CD14-positive monocyte (primary cell): ENCODE measurements around the gene NDUFS6. TPM values are rescaled to one million over a fixed set of nuclear protein-coding genes. Genes with fewer than 3 reads are reported as not detected.

Experiments
- DNase-seq, 3 donors: peaks; one replicate each; pipeline ENCODE4 v3.0.0-alpha.2; 2011 to 2022
- H2AFZ ChIP-seq: 2 replicates; pipeline ENCODE4 v1.6.0; 2012; ENCODE audit warnings: mild to moderate bottlenecking, low read depth, low read length, inconsistent platforms; ENCODE audit not compliant: insufficient read depth, poor library complexity, severe bottlenecking
- H3K27ac ChIP-seq, 2 donors: 1 replicate in 1 of 2; 2 replicates in 1 of 2; pipeline ENCODE4 v1.5.1; 2012 to 2013; ENCODE audit warnings: low read length in 2 of 2, control low read depth in 1 of 2, inconsistent platforms in 1 of 2, low read depth in 1 of 2, mild to moderate bottlenecking in 1 of 2
- H3K27me3 ChIP-seq, 2 donors: one replicate each; pipeline versions ENCODE4 v1.6.0 to v1.6.1; 2011 to 2013; ENCODE audit warnings: low read length in 2 of 2; ENCODE audit not compliant: control insufficient read depth in 2 of 2, insufficient read depth in 2 of 2
- H3K36me3 ChIP-seq, 2 donors: replicated peaks in 1 of 2; 1 replicate in 1 of 2; 2 replicates in 1 of 2; pipeline versions ENCODE4 v1.5.1 to v1.6.1; 2012 to 2013; ENCODE audit warnings: low read length in 2 of 2, control low read depth in 1 of 2, inconsistent platforms in 1 of 2, mild to moderate bottlenecking in 1 of 2; ENCODE audit not compliant: insufficient read depth in 2 of 2, control insufficient read depth in 1 of 2
- H3K4me1 ChIP-seq, 2 donors: 1 replicate in 1 of 2; 2 replicates in 1 of 2; pipeline versions ENCODE4 v1.5.1 to v1.6.1; 2012 to 2013; ENCODE audit warnings: low read length in 2 of 2, control low read depth in 1 of 2, inconsistent platforms in 1 of 2, mild to moderate bottlenecking in 1 of 2, moderate library complexity in 1 of 2; ENCODE audit not compliant: insufficient read depth in 2 of 2, control insufficient read depth in 1 of 2
- H3K4me2 ChIP-seq: replicated peaks from 2 replicates; pipeline ENCODE3; 2012; ENCODE audit warnings: low read length, moderate library complexity, mild to moderate bottlenecking; ENCODE audit not compliant: poor library complexity, severe bottlenecking; ENCODE audit errors: extremely low read depth
- H3K4me3 ChIP-seq, 3 experiments: fragments of 200-600 bp in 1 of 3; sonication (generic) in 1 of 3; replicated peaks in 1 of 3; 1 replicate in 2 of 3; 2 replicates in 1 of 3; pipeline ENCODE4 v1.5.1; 2011 to 2013; ENCODE audit warnings: low read length in 3 of 3, mild to moderate bottlenecking in 3 of 3, control low read depth in 2 of 3, low read depth in 2 of 3, inconsistent platforms in 1 of 3, moderate library complexity in 1 of 3
- H3K79me2 ChIP-seq: 2 replicates; pipeline ENCODE4 v1.6.0; 2012; ENCODE audit warnings: mild to moderate bottlenecking, control low read depth, inconsistent platforms, low read length, moderate library complexity; ENCODE audit not compliant: insufficient read depth
- H3K9ac ChIP-seq: 2 replicates; pipeline ENCODE4 v1.6.0; 2017; ENCODE audit warnings: low read length, mild to moderate bottlenecking; ENCODE audit not compliant: insufficient read depth, poor library complexity, severe bottlenecking
- H3K9me3 ChIP-seq, 2 donors: replicated peaks in 1 of 2; 1 replicate in 1 of 2; 2 replicates in 1 of 2; pipeline versions ENCODE4 v1.5.1 to v1.6.1; 2012 to 2013; ENCODE audit warnings: low read length in 2 of 2, control low read depth in 1 of 2; ENCODE audit not compliant: control insufficient read depth in 1 of 2, insufficient read depth in 1 of 2
- H4K20me1 ChIP-seq: 2 replicates; pipeline ENCODE4 v1.6.0; 2012; ENCODE audit warnings: mild to moderate bottlenecking, low read length, control low read depth, moderate library complexity; ENCODE audit not compliant: insufficient read depth
- H3K27ac Mint-ChIP-seq, 7 donors: one replicate each; pipeline ENCODE4 v1.8.0; 2020; ENCODE audit warnings: mild to moderate bottlenecking in 7 of 7, mixed read lengths in 7 of 7, moderate library complexity in 6 of 7, inconsistent platforms in 2 of 7
- H3K27me3 Mint-ChIP-seq, 3 donors: one replicate each; pipeline ENCODE4 v1.8.0; 2021 to 2022; ENCODE audit warnings: low read depth in 3 of 3, mild to moderate bottlenecking in 3 of 3, mixed read lengths in 3 of 3, moderate library complexity in 3 of 3, inconsistent platforms in 1 of 3
- H3K36me3 Mint-ChIP-seq, 2 donors: one replicate each; pipeline ENCODE4 v1.8.0; 2020; ENCODE audit warnings: mixed read lengths in 2 of 2, inconsistent platforms in 1 of 2, mild to moderate bottlenecking in 1 of 2
- H3K4me1 Mint-ChIP-seq: one replicate; pipeline ENCODE4 v1.8.0; 2020; ENCODE audit warnings: mild to moderate bottlenecking, mixed read lengths
- H3K4me3 Mint-ChIP-seq, 2 donors: one replicate each; pipeline ENCODE4 v1.8.0; 2020; ENCODE audit warnings: mild to moderate bottlenecking in 2 of 2, mixed read lengths in 2 of 2, moderate library complexity in 1 of 2
- H3K9me3 Mint-ChIP-seq, 7 donors: one replicate each; pipeline ENCODE4 v1.8.0; 2020 to 2022; ENCODE audit warnings: mixed read lengths in 7 of 7, mild to moderate bottlenecking in 6 of 7, moderate library complexity in 6 of 7, inconsistent platforms in 2 of 7
- CTCF ChIP-seq: fragments of 200-600 bp; IDR thresholded peaks from one replicate; pipeline ENCODE4 v1.8.0; 2022; ENCODE audit warnings: antibody characterized with exemption, mild to moderate bottlenecking
- WGBS: methylation state at CpG from one replicate; pipeline ENCODE4 v1.1.5; 2013; ENCODE audit warnings: missing lambda C conversion rate; ENCODE audit not compliant: insufficient coverage; 5-methylcytosine and 5-hydroxymethylcytosine counted together
- intact Hi-C, 2 donors: fragments of 100-400 bp; cut with micrococcal nuclease; formaldehyde crosslinking; loops; one replicate each; pipeline versions ENCODE4 v1.15.0 to v1.15.1; 2023
- polyA plus RNA-seq, 3 donors: library from polyadenylated mRNA; depleted of rRNA in 1 of 3; unstranded in 2 of 3; stranded (reverse) in 1 of 3; fragments of 300-500 nt in 2 of 3; fragments of >200 nt in 1 of 3; fragmentation: Illumina TruSeq in 2 of 3; gene quantifications; 1 replicate in 2 of 3; 2 replicates in 1 of 3; pipeline ENCODE4 v1.2.3, GENCODE V29; 2012 to 2021

NDUFS6 gene
- polyA plus RNA-seq, 3 donors: 20.5 to 62.3 (median 62.2) TPM

- no peaks in the 10 kb centered on the region for H3K27me3 Mint-ChIP-seq
- no peak for TF ChIP-seq CTCF
- peak overlapping the region in 2 of 7 donors; percentile 21 to 41 for H3K27ac Mint-ChIP-seq
- H3K4me1 Mint-ChIP-seq: peaks cover 7% of the 10 kb centered on the region
- Histone ChIP-seq H3K9ac (no peak overlapping the region), H3K4me1 (no peaks in the 10 kb centered on the region), H2AFZ (no peak overlapping the region), H3K4me2 (no peak overlapping the region), H3K27ac (no peak overlapping the region), H3K27me3 (no peaks in the 10 kb centered on the region), H3K9me3 (no peaks in the 10 kb centered on the region), H4K20me1 (peaks cover 82% of the 10 kb centered on the region), H3K4me3 (no peak overlapping the region), H3K36me3 (peaks cover 95 to 100% of the 10 kb centered on the region in 2 donors), H3K79me2 (peaks cover 66% of the 10 kb centered on the region)
- no peaks in the 10 kb centered on the region for H3K9me3 Mint-ChIP-seq
- DNase-seq: no peak
- H3K4me3 Mint-ChIP-seq: no peak overlapping the region
- peaks cover 88 to 98% of the 10 kb centered on the region in 2 donors for H3K36me3 Mint-ChIP-seq
- WGBS: 79% methylated on average over 20 of the region's 20 CpGs
- intact Hi-C loops: loop anchor here (10.0 kb wide), 2 partner anchors 913 to 923 kb away; partner anchors contain the start of genes BRD9 (in 1 of the 2) and TRIP13 (in 1 of the 2)
Measured at GRCh38 chr5:1807451-1808185, 6.4 kb downstream of the NDUFS6 start.

GRCh38 chr5:1808439-1808838 is 7.2 kb downstream of the NDUFS6 start:
- Histone ChIP-seq H3K4me2 (no peak overlapping the region), H3K4me3 (no peak overlapping the region), H3K36me3 (peaks cover 93 to 100% of the 10 kb centered on the region in 2 donors), H3K4me1 (no peaks in the 10 kb centered on the region), H3K27ac (no peak overlapping the region), H4K20me1 (peaks cover 87% of the 10 kb centered on the region), H3K79me2 (peaks cover 57% of the 10 kb centered on the region), H2AFZ (no peak overlapping the region), H3K9ac (no peak overlapping the region), H3K9me3 (no peaks in the 10 kb centered on the region), H3K27me3 (no peaks in the 10 kb centered on the region)
- no peak overlapping the region for H3K4me3 Mint-ChIP-seq
- peaks cover 86 to 99% of the 10 kb centered on the region in 2 donors for H3K36me3 Mint-ChIP-seq
- no peaks in the 10 kb centered on the region for H3K27me3 Mint-ChIP-seq
- no peaks in the 10 kb centered on the region for H3K9me3 Mint-ChIP-seq
- no peak for TF ChIP-seq CTCF
- DNase-seq: no peak
- H3K4me1 Mint-ChIP-seq: peaks cover 2% of the 10 kb centered on the region
- no peak overlapping the region for H3K27ac Mint-ChIP-seq
- intact Hi-C loops: loop anchor here (10.0 kb wide), 2 partner anchors 914 to 924 kb away; partner anchors contain the start of genes BRD9 (in 1 of the 2) and TRIP13 (in 1 of the 2)
- WGBS: no CpG with 5 or more reads among the region's 3 CpGs
